Nephron progenitor cell (in vitro differentiated cells): Measurements from ENCODE around the gene CEP112.

Source experiments
- DNase-seq: peaks from one replicate; pipeline ENCODE4 v3.0.0; 2021
- H3K27ac Mint-ChIP-seq: 2 replicates; pipeline ENCODE4 v1.8.0; 2021; ENCODE audit warnings: mild to moderate bottlenecking, moderate library complexity, mixed read lengths
- H3K27me3 Mint-ChIP-seq: 2 replicates; pipeline ENCODE4 v1.8.0; 2021; ENCODE audit warnings: mild to moderate bottlenecking, low read depth, mixed read lengths; ENCODE audit not compliant: poor library complexity
- H3K36me3 Mint-ChIP-seq: 2 replicates; pipeline ENCODE4 v1.8.0; 2021; ENCODE audit warnings: low read depth, mixed read lengths
- H3K4me1 Mint-ChIP-seq: 2 replicates; pipeline ENCODE4 v1.8.0; 2021; ENCODE audit warnings: mixed read lengths
- H3K4me3 Mint-ChIP-seq: 2 replicates; pipeline ENCODE4 v1.8.0; 2021; ENCODE audit warnings: mild to moderate bottlenecking, moderate library complexity, mixed read lengths
- H3K9me3 Mint-ChIP-seq: 2 replicates; pipeline ENCODE4 v1.8.0; 2021; ENCODE audit warnings: mild to moderate bottlenecking, moderate library complexity, mixed read lengths
- TF ChIP-seq, protein P1 (sequence below): fragments of 200-600 bp; sonication (generic); IDR thresholded peaks from 2 replicates; pipeline ENCODE4 v1.5.0; 2021; ENCODE audit warnings: antibody characterized with exemption

The CEP112 gene

DNA sequence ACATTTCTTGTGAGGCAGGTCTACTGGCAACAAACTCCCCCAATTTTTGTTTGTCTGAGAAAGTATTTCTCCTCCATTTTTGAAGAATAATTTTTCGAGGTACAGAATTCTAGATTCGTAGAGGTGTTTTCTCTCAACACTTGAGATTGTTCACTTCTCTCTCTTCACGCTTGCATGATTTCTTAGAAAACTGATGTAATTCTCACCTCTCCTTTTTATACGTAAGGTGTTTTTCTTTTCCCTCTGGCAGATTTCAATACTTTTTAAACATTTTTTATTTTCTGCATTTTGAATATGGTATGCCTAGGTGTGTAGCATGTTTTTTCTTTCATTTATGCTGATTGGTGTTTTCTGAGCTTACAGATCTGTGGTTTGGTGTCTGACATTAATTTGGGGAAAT is 429.0 kb downstream of the CEP112 start:
- Mint-ChIP-seq H3K4me3 (no peak overlapping the region), H3K9me3 (peaks cover 15% of the 10 kb centered on the region), H3K27me3 (no peaks in the 10 kb centered on the region), H3K4me1 (no peaks in the 10 kb centered on the region), H3K36me3 (peaks cover 21% of the 10 kb centered on the region), H3K27ac (no peak overlapping the region)
- TF ChIP-seq, protein P1, sequence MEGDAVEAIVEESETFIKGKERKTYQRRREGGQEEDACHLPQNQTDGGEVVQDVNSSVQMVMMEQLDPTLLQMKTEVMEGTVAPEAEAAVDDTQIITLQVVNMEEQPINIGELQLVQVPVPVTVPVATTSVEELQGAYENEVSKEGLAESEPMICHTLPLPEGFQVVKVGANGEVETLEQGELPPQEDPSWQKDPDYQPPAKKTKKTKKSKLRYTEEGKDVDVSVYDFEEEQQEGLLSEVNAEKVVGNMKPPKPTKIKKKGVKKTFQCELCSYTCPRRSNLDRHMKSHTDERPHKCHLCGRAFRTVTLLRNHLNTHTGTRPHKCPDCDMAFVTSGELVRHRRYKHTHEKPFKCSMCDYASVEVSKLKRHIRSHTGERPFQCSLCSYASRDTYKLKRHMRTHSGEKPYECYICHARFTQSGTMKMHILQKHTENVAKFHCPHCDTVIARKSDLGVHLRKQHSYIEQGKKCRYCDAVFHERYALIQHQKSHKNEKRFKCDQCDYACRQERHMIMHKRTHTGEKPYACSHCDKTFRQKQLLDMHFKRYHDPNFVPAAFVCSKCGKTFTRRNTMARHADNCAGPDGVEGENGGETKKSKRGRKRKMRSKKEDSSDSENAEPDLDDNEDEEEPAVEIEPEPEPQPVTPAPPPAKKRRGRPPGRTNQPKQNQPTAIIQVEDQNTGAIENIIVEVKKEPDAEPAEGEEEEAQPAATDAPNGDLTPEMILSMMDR: no peak
- DNase-seq: no peak

DNA sequence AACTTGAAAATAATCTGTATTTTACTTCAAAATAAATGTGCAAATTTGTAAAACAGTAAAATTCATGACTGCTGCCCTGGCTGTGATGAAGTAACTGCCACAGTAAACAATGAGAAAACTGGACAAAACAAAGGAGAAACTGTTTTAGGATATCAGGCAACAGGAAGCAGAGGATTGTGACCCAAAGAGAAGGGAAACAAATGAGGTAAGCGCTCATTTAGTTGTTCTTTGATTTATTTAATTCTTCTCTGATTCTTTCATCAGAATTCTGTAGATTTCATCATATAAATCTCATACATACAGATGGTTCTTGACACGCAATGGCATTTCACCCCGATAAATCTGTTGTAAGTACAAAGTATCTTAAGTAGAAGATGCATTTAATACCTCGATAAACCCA is 432.4 kb downstream of the CEP112 start:
- Mint-ChIP-seq H3K4me1 (no peaks in the 10 kb centered on the region), H3K36me3 (peaks cover 7% of the 10 kb centered on the region), H3K27me3 (no peaks in the 10 kb centered on the region), H3K4me3 (no peak overlapping the region), H3K27ac (no peak overlapping the region), H3K9me3 (peaks cover 14% of the 10 kb centered on the region)
- DNase-seq: no peak
- TF ChIP-seq, protein P1: no peak

DNA sequence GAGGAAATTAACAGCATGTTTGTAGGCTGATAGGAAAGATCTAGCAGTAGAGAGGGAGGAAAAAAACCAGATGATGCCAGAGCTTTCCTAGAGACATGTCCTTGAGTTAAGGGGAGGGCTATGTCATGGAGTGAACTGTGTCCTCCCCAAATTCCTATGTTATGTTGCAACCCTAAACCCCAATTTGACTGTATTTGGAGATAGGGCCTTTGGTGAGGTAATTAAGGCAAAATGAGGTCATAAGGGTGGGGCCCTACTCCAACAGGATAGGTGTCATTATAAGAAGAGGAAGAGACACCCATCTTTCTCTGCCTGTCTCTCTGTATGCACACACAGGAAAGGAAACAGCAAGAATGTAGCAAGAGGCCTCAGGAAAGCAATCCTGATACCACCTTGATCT is 435.2 kb downstream of the CEP112 start:
- H3K27me3 Mint-ChIP-seq: no peaks in the 10 kb centered on the region
- H3K9me3 Mint-ChIP-seq: peaks cover 8% of the 10 kb centered on the region
- no peak overlapping the region for H3K4me3 Mint-ChIP-seq
- H3K27ac Mint-ChIP-seq: no peak overlapping the region
- TF ChIP-seq, protein P1: no peak
- peaks cover 7% of the 10 kb centered on the region for H3K36me3 Mint-ChIP-seq
- peaks cover 10% of the 10 kb centered on the region for H3K4me1 Mint-ChIP-seq
- DNase-seq: no peak

DNA sequence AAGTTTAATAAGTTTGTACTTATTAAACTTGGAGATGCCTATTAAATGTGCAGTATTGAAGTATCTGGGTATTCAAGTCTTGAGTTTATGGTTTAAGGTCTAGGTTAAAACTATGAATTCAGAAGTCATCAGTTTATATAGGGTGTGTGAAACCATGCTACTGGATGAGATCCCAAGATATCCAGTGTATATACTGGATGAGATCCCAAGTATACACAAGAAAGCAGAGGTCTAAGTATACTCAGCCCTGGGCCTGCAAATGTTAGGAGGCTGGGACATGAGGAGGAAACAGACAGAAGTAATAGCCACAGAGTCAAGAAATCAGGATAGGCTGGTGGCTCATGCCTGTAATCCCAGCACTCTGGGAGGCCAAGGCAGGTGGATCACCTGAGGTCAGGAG is 436.1 kb downstream of the CEP112 start:
- no peak for DNase-seq
- TF ChIP-seq, protein P1: no peak
- Mint-ChIP-seq H3K9me3 (peaks cover 8% of the 10 kb centered on the region), H3K36me3 (peaks cover 7% of the 10 kb centered on the region), H3K27ac (no peak overlapping the region), H3K27me3 (no peaks in the 10 kb centered on the region), H3K4me3 (no peak overlapping the region), H3K4me1 (peaks cover 20% of the 10 kb centered on the region)

DNA sequence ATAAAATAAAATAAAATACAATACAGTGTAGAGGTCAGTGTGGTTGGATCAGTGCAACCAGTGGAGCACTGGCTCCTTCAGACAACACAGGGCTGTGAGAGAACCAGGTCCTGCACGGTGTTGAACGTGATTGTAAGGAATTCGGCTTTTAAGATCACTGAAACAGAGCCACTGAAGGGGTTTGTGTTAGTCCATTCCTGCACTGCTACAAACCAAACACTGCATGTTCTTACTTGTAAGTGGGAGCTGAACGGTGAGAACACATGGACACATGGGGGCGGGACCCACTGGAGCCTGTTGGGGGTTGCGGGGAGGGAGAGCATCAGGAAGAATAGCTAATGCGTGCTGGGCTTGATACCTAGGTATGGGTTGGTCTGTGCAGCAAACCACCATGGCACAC is 437.3 kb downstream of the CEP112 start:
- H3K36me3 Mint-ChIP-seq: peaks cover 7% of the 10 kb centered on the region
- H3K27ac Mint-ChIP-seq: no peak overlapping the region
- no peaks in the 10 kb centered on the region for H3K27me3 Mint-ChIP-seq
- no peak overlapping the region for H3K4me3 Mint-ChIP-seq
- H3K4me1 Mint-ChIP-seq: peaks cover 23% of the 10 kb centered on the region
- peaks cover 8% of the 10 kb centered on the region for H3K9me3 Mint-ChIP-seq
- TF ChIP-seq, protein P1: no peak
- no peak for DNase-seq

- Mint-ChIP-seq H3K4me1 (peaks cover 23% of the 10 kb centered on the region), H3K27ac (no peak overlapping the region), H3K4me3 (no peak overlapping the region), H3K27me3 (no peaks in the 10 kb centered on the region), H3K9me3 (peaks cover 8% of the 10 kb centered on the region), H3K36me3 (peaks cover 7% of the 10 kb centered on the region)
- DNase-seq: no peak
- TF ChIP-seq, protein P1: no peak
Observed at GRCh38 chr17:65754081-65754480, 437.9 kb downstream of the CEP112 start.
